ENCODE data around the gene MEIOB. TPM values are rescaled to one million over a fixed set of nuclear protein-coding genes. Genes with fewer than 3 reads are reported as not detected.

MEIOB gene
- total and polyA plus RNA-seq, 8 donors: 0.13 TPM; not detected in 7

GRCh38 chr16:1839554-1839953, 32.4 kb downstream of the MEIOB start:
- H3K27ac ChIP-seq: no peak overlapping the region
- intact Hi-C loops (cut with DNase I; ENCODE audit: low total_unique reads): no loop called here
- TF ChIP-seq, protein P1, sequence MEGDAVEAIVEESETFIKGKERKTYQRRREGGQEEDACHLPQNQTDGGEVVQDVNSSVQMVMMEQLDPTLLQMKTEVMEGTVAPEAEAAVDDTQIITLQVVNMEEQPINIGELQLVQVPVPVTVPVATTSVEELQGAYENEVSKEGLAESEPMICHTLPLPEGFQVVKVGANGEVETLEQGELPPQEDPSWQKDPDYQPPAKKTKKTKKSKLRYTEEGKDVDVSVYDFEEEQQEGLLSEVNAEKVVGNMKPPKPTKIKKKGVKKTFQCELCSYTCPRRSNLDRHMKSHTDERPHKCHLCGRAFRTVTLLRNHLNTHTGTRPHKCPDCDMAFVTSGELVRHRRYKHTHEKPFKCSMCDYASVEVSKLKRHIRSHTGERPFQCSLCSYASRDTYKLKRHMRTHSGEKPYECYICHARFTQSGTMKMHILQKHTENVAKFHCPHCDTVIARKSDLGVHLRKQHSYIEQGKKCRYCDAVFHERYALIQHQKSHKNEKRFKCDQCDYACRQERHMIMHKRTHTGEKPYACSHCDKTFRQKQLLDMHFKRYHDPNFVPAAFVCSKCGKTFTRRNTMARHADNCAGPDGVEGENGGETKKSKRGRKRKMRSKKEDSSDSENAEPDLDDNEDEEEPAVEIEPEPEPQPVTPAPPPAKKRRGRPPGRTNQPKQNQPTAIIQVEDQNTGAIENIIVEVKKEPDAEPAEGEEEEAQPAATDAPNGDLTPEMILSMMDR (IDR thresholded peaks at IDR 0.05): no peak
- no peak for TF ChIP-seq EP300 (IDR thresholded peaks at IDR 0.05)
- no peak for TF ChIP-seq POLR2A (IDR thresholded peaks at IDR 0.05)
- no peak for TF ChIP-seq POLR2AphosphoS5 (IDR thresholded peaks at IDR 0.05)
- no peaks in the 10 kb centered on the region for H3K9me3 ChIP-seq
- H3K36me3 ChIP-seq: peaks cover 0 to 9% (median 3%) of the 10 kb centered on the region in 4 donors
- 61 to 79% (median 67%) methylated on average over 9 of the region's 9 CpGs for WGBS, 5 donors
- DNase-seq: no peak
- H3K4me1 ChIP-seq: no peaks in the 10 kb centered on the region
- no peaks in the 10 kb centered on the region for H3K27me3 ChIP-seq
- no peak overlapping the region for H3K4me3 ChIP-seq

- intact Hi-C loops (cut with DNase I; ENCODE audit: low total_unique reads): no loop called here
- Histone ChIP-seq H3K36me3 (peaks cover 0 to 16% (median 7%) of the 10 kb centered on the region in 4 donors), H3K9me3 (no peaks in the 10 kb centered on the region), H3K27me3 (no peaks in the 10 kb centered on the region), H3K4me1 (peaks cover 6 to 23% (median 17%) of the 10 kb centered on the region in 4 donors), H3K4me3 (no peak overlapping the region), H3K27ac (no peak overlapping the region)
- WGBS, 5 donors: 60 to 77% (median 70%) methylated on average over 5 of the region's 5 CpGs
- no peak for DNase-seq
- no peak for TF ChIP-seq POLR2A (IDR thresholded peaks at IDR 0.05)
- TF ChIP-seq EP300 (IDR thresholded peaks at IDR 0.05): no peak
- no peak for TF ChIP-seq POLR2AphosphoS5 (IDR thresholded peaks at IDR 0.05)
- TF ChIP-seq, protein P1 (IDR thresholded peaks at IDR 0.05): no peak
Measured at GRCh38 chr16:1834096-1834495, 37.9 kb downstream of the MEIOB start.

DNA sequence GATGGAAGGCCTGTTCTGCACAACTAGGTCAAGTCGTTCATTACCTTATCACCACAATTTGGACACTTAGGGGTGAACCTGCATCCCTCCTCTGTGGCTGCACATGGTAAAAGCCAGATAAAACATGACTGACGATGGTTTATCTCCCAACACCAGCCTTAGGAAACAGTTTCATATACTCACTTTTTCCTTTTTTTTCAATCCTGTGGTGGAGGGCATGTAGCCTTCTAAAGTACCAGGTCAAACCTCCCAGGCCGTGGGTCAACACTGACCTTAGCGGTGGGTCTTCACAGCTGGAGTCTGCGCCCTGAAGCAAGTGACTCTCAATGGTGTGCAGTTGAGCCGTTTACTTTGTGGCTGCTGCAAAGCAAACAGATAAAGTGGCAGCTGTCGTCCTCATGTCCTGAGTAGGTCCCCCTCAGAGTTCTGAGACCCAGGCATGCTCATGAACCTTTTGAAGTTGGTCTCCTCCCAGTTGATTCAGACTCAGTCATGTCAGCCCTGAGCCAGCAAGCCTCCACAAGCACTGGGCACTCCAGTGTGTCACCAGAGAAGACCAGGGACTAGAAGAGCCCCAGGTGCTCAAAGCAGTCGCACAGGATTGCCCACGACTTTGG, 39.0 kb downstream of the MEIOB start:
- TF ChIP-seq, protein P1 (IDR thresholded peaks at IDR 0.05): no peak
- TF ChIP-seq EP300 (IDR thresholded peaks at IDR 0.05) (no peak), POLR2AphosphoS5 (IDR thresholded peaks at IDR 0.05) (no peak), POLR2A (IDR thresholded peaks at IDR 0.05) (no peak)
- H3K27ac ChIP-seq: no peak overlapping the region
- peaks cover 0 to 16% (median 8%) of the 10 kb centered on the region in 4 donors for H3K36me3 ChIP-seq
- intact Hi-C loops (cut with DNase I; ENCODE audit: low total_unique reads): no loop called here
- no peak overlapping the region for H3K4me3 ChIP-seq
- no peaks in the 10 kb centered on the region for H3K27me3 ChIP-seq
- no peak for DNase-seq
- 55 to 66% (median 64%) methylated on average over 9 of the region's 9 CpGs for WGBS, 5 donors
- H3K9me3 ChIP-seq: no peaks in the 10 kb centered on the region
- peaks cover 14 to 35% (median 29%) of the 10 kb centered on the region in 4 donors for H3K4me1 ChIP-seq

- Histone ChIP-seq H3K9me3 (no peaks in the 10 kb centered on the region), H3K4me3 (no peak overlapping the region)
- no peak for TF ChIP-seq POLR2A (IDR thresholded peaks at IDR 0.05)
- TF ChIP-seq EP300 (IDR thresholded peaks at IDR 0.05): no peak
- TF ChIP-seq, protein P1 (IDR thresholded peaks at IDR 0.05): no peak
- no peak for TF ChIP-seq POLR2AphosphoS5 (IDR thresholded peaks at IDR 0.05)
Measured at GRCh38 chr16:1831186-1832075, 40.5 kb downstream of the MEIOB start.

More at GRCh38 chr16:1831186-1832075, 40.5 kb downstream of the MEIOB start:
- H3K27me3 ChIP-seq: no peaks in the 10 kb centered on the region
- peak overlapping the region in 1 of 5 donors; percentile 62 for H3K27ac ChIP-seq
- WGBS, 5 donors: 83 to 94% (median 87%) methylated on average over 19 of the region's 19 CpGs
- intact Hi-C loops (cut with DNase I; ENCODE audit: low total_unique reads): no loop called here
- no peak for DNase-seq
- peaks cover 19 to 41% (median 36%) of the 10 kb centered on the region in 4 donors for H3K4me1 ChIP-seq
- peaks cover 0 to 16% (median 8%) of the 10 kb centered on the region in 4 donors for H3K36me3 ChIP-seq

All from stomach (tissue), 9 donors.